GM19025 (cell line): Measurements from ENCODE around the gene CNTFR.

Experiments used
- ATAC-seq: cut with Tn5 transposase; IDR thresholded peaks from one replicate; pipeline ENCODE4 v1.9.1; 2021; ENCODE audit warnings: mild to moderate bottlenecking, low read depth, moderate library complexity; ENCODE audit not compliant: unreplicated experiment

Gene CNTFR

DNA sequence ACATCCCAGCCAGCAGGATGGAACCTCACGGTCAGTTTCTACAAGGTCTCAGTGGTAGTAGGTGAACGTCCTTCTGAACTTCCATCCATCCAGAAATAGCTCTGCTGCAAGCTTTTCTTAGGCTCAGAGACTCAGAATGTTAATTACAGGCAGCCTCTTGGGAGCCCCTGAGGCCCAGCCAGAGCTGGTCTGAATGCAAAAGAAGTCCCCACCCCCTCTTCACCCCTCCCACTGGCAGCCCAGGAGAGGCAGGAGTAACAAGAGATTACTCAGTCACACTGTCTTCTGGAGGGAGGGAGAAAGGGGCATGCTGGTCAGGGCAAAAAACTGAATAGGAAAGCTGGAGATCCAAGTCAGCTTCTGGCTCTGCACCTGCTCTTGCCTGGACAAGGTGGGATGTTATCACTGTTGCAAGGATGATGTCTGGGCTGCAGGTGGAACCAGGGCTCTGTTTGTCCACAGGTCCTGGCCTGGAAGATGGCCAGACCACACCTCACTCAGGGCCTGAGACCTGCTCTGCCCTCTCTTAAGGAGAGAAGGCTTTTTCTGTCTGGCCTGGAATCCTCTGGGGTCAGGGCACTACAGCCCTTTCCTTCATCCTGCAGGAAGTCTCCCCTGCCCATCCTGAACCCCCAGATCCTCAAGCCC, 75.8 kb downstream of the CNTFR start:
- no peak for ATAC-seq

DNA sequence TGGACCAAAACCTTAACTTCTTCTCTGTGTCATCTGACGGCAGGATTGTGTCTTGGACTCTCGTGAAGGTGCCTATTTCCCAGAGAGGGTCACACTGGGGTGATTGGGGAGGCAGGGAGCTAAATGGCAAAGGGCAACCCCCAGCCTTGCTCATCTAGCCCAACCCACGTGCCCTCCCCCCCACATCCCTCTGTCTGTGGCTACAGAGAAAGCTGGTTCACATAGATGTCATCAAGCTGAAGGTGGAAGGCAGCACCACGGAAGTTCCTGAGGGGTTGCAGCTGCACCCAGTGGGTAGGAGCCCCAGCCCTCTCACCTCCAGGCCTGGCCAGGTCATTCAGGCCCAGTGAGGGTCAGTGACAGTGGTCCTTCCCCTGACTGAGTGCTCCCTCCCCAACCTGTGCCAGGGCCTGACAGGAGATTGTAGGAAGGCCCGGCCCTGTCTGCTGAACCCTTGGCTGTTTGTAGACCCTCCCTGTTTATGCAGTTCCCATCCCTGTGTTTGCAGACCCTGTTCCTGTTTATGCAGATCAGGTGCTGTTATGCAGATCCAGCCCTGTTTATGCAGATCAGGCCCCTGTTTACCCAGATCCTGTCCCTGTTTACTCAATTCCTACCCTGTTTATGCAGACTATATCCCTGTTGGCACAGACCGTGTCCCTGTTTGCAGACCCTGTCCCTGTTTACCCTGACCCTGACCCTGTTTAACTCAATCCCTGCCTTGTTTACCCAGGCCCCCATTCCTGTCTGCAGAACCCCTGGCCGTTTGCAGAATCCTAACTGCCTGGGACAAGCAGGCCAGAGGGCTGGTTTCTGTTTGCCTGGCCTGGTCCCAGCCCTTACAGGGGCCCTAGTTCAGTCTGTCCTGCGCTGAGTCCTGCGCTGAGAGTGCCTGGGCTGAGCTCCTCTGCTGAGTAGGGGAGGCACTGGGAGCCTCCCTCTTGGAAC, 77.1 kb downstream of the CNTFR start:
- no peak for ATAC-seq

DNA sequence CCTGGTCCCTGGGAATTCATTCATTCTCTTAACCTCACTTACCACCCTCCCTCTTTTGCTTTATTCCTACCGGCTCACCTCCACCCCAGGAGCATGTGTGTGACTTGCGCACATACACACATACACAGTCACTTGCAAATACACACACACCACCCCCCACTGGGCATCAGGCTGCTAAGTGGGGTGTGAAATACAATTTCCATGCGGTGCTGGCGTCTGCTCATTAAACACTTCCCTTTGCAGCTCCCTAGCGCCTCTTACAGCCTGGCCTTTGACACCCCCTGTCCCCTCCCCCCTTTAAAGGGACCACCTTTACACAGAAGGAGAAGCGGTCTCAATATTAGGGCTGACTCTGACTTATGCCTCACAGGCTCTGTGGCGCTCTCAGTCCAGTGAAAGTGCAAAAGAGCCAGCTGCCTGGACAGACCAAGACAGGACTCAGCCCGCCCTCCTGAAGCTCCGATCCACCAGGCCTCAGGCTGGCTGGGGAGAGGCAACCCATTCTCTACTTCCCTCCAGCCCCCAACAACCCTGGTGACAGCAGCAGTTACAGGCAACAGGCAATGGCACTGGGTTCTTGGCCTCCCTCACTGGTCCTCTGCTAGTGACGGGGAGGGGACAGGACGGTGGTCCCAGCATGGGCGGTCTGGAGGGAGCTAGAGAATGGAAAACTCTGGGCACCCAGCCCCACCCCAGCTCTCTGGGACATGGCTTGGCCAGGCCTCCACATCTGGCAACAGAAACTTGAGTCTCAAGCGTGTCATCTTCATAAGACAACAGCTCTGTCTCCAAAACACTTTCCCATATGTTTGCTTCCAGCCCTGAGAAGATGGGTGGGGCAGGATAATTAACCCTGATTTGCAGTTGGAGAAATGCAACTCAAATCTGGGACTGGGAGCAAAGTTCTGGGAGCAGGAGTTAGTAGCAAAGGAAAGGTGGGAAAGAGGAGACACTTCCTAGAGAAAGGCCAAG, 78.7 kb downstream of the CNTFR start:
- ATAC-seq = no peak

DNA sequence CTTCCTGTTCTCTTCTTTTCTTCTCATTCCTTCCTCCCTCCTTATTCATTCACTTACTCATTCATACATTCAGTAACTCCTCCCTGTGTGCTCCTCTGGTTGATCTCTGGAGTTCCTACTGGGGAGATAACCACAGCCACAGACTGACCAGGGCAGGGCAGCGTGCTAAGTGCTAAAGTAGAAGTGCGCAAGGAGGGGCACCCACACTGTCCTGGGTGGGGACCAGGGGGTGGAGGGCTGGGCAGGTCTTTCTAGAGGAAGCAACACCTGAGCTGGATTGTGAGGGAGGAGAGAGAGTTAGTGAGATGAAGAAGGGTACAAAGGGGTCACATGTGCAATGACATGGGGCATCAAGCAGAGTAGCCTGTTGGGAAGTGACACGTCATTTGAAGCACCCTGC, 80.6 kb downstream of the CNTFR start:
- ATAC-seq = no peak

DNA sequence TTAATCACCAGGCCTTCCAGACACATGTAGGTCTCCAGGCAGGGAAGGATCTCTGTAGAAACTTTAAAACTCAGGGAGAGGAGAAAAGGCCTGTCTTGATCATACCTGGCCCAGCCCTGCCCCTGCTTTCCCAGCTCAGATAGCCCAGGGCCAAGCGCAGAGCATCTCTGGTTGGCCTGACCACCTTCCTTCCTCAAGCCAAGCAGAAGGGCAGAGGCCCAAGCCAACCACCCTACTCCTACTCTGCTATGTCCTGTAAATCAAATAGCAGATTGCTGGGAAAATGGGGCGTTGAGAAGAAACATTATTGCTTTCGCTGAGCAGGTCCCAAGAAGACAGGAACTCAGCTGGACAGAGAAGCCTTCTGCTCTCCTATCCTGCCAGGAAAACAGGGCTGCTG, 81.1 kb downstream of the CNTFR start:
- ATAC-seq = no peak

DNA sequence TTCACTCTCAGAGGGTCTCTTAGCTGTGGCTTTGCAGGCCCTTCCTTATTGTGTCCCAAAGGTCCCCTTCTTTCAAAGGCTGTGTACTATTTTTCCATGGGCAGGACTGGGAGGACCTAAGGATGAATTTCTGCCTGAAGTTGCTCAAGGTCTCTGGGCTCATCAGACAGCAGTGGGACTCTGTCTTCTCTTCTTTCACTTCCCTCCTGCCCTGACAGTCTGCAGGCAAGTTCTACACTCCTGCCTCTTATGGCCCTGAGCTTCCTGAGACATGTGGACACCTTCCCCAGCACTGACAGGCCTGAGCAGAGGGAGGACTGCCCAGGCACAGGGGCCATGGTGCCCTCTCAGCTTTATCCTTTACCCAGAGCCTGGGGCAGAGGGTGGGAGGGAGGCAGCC, 81.6 kb downstream of the CNTFR start:
- ATAC-seq = no peak

DNA sequence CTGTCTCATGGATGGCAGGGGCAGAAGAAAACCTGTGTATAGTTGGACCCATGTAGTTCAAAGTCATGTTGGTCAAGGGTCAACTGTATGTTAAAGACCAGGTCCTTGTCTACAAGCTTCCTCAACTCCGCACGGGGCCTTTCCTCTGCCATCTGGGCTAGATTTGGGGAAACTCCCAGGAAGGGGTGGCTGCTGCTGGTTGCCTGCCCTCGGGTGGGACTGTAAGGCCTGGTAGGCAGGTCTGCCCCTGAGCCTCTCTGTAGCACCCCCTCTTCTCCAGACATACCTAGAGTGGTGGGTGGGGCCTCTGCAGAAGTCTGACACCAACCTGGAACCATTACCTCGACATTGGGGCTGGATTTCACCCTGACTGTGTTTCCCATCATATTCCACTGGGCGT, 82.0 kb downstream of the CNTFR start:
- no peak for ATAC-seq

DNA sequence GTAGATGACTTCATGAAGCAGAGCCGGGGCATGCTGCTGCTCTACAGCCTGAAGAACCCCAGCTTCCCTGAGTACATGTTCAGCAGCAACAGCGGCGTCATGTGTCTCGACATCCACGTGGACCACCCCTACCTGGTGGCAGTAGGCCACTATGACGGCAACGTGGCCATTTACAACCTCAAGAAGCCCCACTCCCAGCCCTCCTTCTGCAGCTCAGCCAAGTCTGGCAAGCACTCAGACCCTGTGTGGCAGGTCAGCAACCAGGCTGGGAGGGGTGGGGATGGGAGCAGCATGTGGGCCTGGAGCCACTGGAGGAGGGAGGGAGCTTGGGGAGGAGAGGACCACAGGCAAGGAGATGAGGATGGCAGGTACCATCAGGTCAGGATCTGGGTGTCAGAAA, 82.9 kb downstream of the CNTFR start:
- no peak for ATAC-seq

DNA sequence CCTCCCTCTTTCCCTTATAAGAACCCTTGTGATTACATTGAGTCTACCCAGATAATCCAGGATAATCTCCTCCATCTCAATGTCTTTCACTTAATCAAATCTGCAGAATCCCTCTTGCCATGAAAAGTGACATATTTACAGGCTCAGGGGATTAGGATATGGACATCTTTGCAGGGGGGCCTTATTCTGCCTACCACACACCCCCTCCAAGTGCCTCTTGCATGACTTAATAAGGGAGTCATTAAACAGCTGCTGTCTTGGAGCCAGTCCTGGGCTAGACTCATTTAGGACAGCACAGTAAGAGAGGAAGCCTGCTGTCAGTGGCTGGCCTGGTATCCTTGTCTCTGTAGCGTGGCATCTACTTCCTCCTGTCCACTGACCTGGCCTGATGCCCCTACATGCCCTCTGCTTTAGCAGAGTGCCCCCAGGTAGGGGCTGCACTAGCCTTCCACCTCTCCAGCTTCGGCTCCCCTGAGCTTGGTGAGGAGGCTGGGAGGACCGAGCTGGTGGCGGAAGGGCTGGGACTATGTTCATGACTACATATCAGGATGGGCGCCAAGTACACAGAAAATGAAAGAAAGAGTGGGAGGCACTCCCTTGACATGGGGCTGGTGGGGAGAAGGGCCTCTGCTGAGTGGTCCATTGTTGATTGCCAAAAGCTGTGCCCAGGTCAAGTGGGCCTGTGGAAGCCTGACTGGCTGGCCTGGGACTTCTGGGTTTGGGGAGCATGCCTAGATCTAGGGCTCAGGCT, 84.0 kb downstream of the CNTFR start:
- ATAC-seq = no peak

DNA sequence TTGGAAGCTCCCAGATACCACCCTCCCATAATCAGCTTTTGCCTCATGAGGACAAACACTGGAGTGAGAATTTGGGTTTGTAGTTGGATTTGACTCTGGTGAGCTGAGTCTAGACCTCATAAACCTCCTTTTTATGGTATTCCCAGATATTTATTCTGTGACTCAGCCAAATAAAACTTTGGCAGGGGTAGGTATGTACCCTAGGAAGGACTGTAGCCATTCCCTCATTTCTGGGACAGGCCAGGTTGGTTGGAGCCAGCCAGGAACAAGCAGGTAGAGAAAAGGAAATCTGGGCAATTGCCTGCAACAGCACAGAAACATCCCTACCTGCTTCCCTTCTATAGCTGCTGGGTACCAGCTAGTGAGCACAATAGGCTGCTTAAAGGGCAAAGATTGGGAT, 86.1 kb downstream of the CNTFR start:
- ATAC-seq = no peak

DNA sequence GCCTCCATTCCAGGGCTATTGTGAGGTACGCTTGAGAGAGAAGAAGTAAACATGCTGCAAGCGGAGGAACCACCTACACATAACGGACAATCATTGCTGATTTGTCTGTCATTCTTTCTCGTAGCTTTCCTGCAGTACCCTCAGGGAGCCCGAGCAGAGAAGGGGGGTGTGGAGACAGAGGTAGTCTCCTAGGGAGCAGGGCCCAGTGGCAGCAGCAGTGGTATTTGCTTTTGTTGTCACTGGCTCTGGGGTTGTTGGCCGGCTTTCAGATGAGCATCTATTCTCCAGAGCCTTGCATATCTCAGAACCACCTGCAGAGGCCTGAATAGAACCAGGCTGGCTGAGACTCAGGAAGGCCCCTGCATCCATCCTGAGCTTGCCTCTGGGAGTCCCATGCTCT, 86.6 kb downstream of the CNTFR start:
- no peak for ATAC-seq

DNA sequence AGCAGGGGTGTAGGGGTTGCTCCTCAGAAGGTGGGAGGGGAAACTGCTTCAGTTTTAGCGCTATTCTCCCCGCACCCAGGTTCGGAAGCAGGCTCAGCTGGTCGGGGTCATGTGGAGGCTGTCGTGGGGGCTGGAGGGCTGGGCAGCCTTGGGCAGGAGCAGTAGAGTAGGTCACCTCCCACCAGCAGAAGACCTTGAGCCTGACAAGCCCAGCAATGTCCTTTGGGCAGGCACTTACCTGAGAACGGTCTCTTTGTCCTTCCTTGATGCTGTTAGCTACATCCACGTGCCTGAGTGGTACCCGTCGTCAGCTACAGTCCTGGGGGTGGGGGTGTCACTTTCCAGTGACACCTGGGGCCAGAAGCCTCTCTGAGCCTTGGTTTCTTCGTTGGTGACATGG, 87.1 kb downstream of the CNTFR start:
- no peak for ATAC-seq

DNA sequence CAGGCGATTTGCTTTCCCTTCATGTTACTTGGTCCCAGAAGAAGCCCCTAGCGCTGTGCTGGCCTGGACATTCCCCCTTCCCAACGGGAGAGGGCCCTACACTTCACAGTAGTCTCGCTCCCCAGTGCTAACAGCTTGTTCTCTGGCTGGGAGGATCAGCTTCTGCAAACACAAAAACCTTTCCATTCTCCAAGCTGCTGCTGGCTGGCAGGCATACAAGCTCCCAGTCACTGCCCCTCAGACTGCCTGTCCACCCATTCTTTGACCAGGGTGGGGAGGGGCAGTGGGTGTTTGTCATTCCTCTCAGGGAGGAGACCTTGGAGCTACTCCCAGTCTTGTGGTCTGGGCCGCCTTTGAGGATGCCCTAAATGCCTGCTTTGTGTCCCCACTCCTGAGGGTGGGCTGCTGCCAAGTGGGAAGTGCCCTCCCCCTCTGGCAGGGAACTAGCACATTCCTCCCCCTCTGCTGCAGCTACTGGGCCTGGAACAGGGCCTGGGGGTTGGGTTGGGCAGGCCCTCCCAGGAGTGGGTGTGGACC, 87.6 kb downstream of the CNTFR start:
- no peak for ATAC-seq
